Choroid plexus epithelial cell (primary cell): Measurements from ENCODE around the gene NR3C1.

ENCODE experiments used
- DNase-seq: peaks from one replicate; pipeline ENCODE4 v3.0.0-alpha.2; 2010; ENCODE audit warnings: low read depth
- H3K4me3 ChIP-seq: 2 replicates; pipeline ENCODE4 v1.5.1; 2011; ENCODE audit warnings: low read depth, mild to moderate bottlenecking, control low read depth, low read length, moderate library complexity
- CTCF ChIP-seq: conservative IDR thresholded peaks from 2 replicates; pipeline ENCODE4 v1.5.1; 2011; ENCODE audit warnings: low read depth, mild to moderate bottlenecking, control low read depth, inconsistent platforms, low read length, moderate library complexity

Gene NR3C1

GRCh38 chr5:143279698-143280097 is 123.8 kb downstream of the NR3C1 start:
- peak; percentile 67 for DNase-seq
- H3K4me3 ChIP-seq = no peak overlapping the region

GRCh38 chr5:143277536-143277935 is 126.0 kb downstream of the NR3C1 start:
- no peak for TF ChIP-seq CTCF
- no peak for DNase-seq
- H3K4me3 ChIP-seq = no peak overlapping the region

More at GRCh38 chr5:143279698-143280097, 123.8 kb downstream of the NR3C1 start:
- no peak for TF ChIP-seq CTCF

GRCh38 chr5:143275512-143276363 is 127.7 kb downstream of the NR3C1 start:
- TF ChIP-seq CTCF = no peak
- no peak overlapping the region for H3K4me3 ChIP-seq
- DNase-seq = no peak

GRCh38 chr5:143274952-143275351 is 128.5 kb downstream of the NR3C1 start:
- DNase-seq = no peak
- no peak overlapping the region for H3K4me3 ChIP-seq
- TF ChIP-seq CTCF = no peak

GRCh38 chr5:143271431-143271830 is 132.1 kb downstream of the NR3C1 start:
- TF ChIP-seq CTCF = no peak
- DNase-seq = no peak
- H3K4me3 ChIP-seq = no peak overlapping the region

GRCh38 chr5:143268388-143268787 is 135.1 kb downstream of the NR3C1 start:
- DNase-seq = no peak
- no peak for TF ChIP-seq CTCF
- H3K4me3 ChIP-seq = no peak overlapping the region

GRCh38 chr5:143267186-143267585 is 136.3 kb downstream of the NR3C1 start:
- H3K4me3 ChIP-seq = no peak overlapping the region
- no peak for DNase-seq
- TF ChIP-seq CTCF = no peak
